HG03103 (cell line): Measurements from ENCODE around the gene SERPING1.
"Not testable (repeated sequence)": the region's sequence is repeated elsewhere in the genome, so short reads cannot be mapped to it uniquely, and the experiment has no call there.

Experiments
- ATAC-seq: cut with Tn5 transposase; IDR thresholded peaks from one replicate; pipeline ENCODE4 v1.9.1; 2021; ENCODE audit warnings: low read depth; ENCODE audit not compliant: unreplicated experiment

The SERPING1 gene

DNA sequence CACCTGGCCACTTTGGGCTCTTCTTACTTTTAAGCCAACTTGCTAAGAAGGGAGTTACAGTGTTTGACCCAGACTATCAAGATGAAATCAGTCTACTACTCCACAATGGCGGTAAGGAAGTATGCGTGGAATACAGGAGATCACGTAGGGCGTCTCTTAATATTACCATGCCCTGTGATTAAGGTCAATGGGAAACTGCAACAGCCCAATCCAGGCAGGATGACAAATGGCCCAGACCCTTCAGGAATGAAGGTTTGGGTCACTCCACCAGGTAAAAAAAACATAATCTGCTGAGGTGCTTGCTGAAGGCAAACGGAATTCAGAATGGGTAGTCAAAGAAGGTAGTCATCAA lies 53.2 kb downstream of the SERPING1 start:
- no peak for ATAC-seq

DNA sequence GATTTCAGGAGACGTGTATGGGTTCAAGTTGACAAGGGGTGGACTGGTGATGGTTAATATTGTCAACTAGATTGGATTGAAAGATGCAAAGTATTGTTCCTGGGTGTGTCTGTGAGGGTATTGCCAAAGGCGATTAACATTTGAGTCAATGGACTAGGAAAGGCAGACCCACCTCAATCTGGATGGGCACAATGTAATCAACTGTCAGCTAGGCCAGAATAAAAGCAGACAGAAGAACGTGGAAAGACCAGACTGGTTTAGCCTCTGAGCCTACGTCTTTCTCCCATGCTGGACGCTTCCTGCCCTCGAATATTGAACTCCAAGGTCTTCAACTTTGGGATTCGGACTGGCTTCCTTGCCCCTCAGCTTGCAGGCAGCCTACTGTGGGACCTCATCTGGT lies 53.9 kb downstream of the SERPING1 start:
- no peak for ATAC-seq

DNA sequence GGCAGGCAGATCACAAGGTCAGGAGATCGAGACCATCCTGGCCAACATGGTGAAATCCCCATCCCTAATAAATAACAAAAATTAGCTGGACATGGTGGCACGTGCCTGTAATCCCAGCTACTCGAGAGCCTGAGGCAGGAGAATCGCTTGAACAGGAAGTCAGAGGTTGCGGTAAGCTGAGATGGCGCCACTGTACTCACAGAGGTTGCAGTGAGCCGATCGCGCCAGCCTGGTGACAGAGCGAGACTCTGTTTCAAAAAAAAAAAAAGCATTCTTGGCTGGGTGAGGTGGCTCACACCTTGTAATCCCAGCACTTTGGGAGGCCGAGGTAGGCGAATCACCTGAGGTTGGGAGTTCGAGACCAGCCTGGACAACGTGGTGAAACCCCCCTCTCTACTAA lies 54.7 kb downstream of the SERPING1 start:
- ATAC-seq: not testable (repeated sequence)

DNA sequence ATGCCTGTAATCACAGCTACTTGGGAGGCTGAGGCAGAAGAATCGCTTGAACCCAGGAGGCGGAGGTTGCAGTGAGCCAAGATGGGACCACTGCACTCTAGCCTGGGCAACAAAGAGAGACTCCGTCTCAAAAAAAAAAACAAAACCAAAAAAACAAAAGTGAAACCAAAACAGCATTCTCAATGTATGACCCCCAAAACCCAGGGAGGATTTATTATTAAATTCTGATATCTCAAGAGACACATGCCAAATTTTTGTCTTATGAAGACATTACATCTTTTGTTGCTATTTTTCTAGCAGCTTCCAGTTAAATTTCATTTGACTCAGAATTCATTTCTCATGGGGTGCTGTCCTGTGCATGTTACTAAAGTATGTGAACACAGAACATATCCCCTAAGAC lies 55.2 kb downstream of the SERPING1 start:
- ATAC-seq: no peak

DNA sequence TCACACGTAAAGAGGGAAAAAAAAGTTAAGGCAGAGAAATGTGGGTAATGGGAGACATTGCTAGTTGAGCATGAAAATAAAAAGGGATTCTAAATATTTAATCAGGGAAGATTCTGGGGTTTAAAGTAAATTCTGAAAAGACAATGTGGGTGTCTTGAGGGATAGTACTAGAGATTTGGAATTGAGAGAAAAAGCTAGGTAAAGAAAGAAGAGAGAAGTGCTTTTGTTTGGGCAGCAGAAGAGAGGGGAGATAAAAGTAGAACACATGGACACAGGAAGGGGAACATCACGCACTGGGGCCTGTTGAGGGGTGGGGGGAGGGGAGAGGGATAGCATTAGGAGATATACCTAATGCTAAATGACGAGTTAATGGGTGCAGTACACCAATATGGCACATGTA lies 55.7 kb downstream of the SERPING1 start:
- no peak for ATAC-seq

DNA sequence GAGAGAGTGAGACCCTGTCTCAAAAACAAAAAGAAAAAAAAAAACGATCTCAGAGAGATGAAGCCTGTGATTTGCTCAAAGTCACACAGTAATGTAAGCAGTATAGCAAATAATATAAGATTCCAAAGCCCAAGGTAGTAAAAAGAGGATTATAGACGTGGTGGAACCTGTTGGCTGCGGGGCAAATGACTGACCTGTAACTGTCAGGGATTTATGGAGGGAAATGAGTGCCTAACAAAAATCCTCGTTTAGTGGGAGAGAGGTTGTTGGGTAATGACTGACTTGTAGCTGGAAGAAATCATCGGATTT lies 59.4 kb downstream of the SERPING1 start:
- ATAC-seq: no peak

DNA sequence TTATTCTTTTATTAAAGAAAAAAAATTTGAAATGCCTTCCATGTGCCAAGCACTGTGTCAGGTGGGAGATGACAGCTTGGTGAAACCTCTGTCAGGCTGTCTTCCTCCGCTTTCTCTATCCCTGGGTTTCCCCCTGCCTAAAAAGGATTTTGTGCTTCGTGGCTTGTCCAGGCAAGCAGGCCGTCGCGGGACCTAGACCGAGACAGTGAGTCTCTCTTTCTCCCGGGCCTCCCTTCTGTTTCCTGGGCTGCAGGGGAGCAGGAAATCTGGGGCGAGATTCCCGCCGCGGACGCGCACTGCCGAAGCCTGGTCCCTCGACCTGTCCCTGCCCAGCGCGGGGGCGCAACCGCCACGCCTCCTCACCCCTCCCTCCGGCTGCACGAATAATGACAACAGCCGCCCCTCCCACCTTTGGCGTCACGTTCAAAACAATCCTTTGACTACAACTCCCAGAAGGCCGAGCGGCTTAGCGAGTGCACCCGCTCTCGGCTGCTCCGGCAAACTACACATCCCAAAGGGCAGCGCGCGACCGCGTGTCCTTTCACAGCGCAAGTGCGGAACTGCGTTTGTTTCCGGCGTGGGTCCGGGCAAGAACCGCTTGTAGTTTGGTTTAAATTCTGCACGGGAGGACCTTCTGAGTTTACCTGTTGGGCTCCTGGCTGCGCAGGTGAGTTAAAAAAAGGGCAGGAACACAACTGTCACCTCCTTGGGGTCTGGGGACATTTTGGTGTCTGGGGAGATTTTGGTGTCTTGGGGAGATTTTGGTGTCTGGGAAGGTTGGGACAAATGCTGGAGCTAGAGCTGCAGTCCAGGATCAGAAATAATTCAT lies 59.9 kb downstream of the SERPING1 start, which contains the start of gene CLP1:
TSS of gene CLP1 (plus strand) at position 569 of the 829 bp plus-strand sequence. CDS start 1,715 bp downstream, outside the sequence.
- ATAC-seq: peak; percentile 99

DNA sequence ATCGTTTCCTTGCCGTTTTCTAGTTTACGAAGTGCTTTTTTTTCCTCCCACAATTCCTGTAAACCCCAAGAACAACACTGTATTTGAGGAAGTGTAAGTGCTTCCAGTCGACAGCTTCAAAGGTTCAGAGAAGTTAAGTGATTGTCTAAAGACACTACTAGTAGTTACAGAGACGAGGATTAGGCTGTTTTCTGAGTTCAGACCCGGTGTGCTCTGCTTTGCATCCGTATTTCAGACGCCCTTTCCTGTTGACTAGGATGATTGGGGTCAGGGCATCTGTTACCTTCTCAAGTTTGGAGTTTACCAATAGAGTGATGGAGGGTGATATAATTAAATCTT lies 60.5 kb downstream of the SERPING1 start:
- no peak for ATAC-seq

DNA sequence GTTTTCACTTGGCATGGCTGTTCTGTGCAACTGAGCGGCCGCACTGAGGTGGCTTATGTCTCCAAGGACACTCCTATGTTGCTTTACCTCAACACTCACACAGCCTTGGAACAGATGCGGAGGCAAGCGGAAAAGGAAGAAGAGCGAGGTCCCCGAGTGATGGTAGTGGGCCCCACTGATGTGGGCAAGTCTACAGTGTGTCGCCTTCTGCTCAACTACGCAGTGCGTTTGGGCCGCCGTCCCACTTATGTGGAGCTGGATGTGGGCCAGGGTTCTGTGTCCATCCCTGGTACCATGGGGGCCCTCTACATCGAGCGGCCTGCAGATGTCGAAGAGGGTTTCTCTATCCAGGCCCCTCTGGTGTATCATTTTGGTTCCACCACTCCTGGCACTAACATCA lies 62.2 kb downstream of the SERPING1 start:
- ATAC-seq: no peak

DNA sequence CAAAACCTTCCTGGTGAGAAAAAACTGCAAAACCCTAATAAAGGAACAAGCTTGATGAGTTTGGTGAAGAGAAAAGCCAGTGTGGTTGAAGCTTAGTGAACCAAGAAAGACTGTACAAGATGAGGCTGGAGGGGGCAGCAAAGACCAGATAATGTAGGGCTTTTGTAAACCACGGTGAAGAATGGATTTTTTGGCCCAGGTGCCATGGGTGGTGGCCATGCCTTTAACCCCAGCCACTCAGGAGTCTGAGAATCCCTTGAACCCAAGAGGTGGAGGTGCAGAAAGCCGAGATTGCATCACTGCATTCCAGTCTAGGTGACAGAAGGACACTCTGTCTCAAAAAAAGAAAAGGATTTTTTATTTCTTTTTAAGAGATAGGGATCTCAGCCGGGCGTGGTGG lies 65.4 kb downstream of the SERPING1 start:
- ATAC-seq: no peak

DNA sequence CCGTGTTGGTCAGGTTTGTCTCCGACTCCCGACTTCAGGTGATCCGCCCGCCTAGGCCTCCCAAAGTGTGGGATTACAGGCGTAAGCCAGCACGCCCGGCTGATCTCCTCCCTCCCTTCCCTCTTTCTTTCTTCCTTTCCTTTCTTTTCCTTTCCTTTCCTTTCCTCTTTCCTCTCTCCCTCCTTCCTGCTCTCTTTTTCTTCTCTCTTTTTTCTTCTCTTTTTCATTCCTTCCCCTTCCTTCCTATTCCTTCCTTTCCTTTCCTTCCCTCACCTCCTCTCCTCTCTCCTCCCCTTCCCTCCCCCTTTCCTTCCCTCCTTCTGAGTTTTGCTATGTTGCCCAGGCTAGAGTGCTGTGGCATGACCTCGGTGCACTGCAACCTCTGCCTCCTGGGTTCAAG lies 66.5 kb downstream of the SERPING1 start:
- no peak for ATAC-seq
